CD14-positive monocyte (primary cell): ENCODE measurements around the gene FHIP1B. TPM values are rescaled to one million over a fixed set of nuclear protein-coding genes. Genes with fewer than 3 reads are reported as not detected.

Source experiments
- DNase-seq, 3 donors: peaks; one replicate each; pipeline ENCODE4 v3.0.0-alpha.2; 2011 to 2022
- H2AFZ ChIP-seq: 2 replicates; pipeline ENCODE4 v1.6.0; 2012; ENCODE audit warnings: mild to moderate bottlenecking, low read depth, low read length, inconsistent platforms; ENCODE audit not compliant: insufficient read depth, poor library complexity, severe bottlenecking
- H3K27ac ChIP-seq, 2 donors: 1 replicate in 1 of 2; 2 replicates in 1 of 2; pipeline ENCODE4 v1.5.1; 2012 to 2013; ENCODE audit warnings: low read length in 2 of 2, control low read depth in 1 of 2, inconsistent platforms in 1 of 2, low read depth in 1 of 2, mild to moderate bottlenecking in 1 of 2
- H3K27me3 ChIP-seq, 2 donors: one replicate each; pipeline versions ENCODE4 v1.6.0 to v1.6.1; 2011 to 2013; ENCODE audit warnings: low read length in 2 of 2; ENCODE audit not compliant: control insufficient read depth in 2 of 2, insufficient read depth in 2 of 2
- H3K36me3 ChIP-seq, 2 donors: replicated peaks in 1 of 2; 1 replicate in 1 of 2; 2 replicates in 1 of 2; pipeline versions ENCODE4 v1.5.1 to v1.6.1; 2012 to 2013; ENCODE audit warnings: low read length in 2 of 2, control low read depth in 1 of 2, inconsistent platforms in 1 of 2, mild to moderate bottlenecking in 1 of 2; ENCODE audit not compliant: insufficient read depth in 2 of 2, control insufficient read depth in 1 of 2
- H3K4me1 ChIP-seq, 2 donors: 1 replicate in 1 of 2; 2 replicates in 1 of 2; pipeline versions ENCODE4 v1.5.1 to v1.6.1; 2012 to 2013; ENCODE audit warnings: low read length in 2 of 2, control low read depth in 1 of 2, inconsistent platforms in 1 of 2, mild to moderate bottlenecking in 1 of 2, moderate library complexity in 1 of 2; ENCODE audit not compliant: insufficient read depth in 2 of 2, control insufficient read depth in 1 of 2
- H3K4me2 ChIP-seq: replicated peaks from 2 replicates; pipeline ENCODE3; 2012; ENCODE audit warnings: low read length, moderate library complexity, mild to moderate bottlenecking; ENCODE audit not compliant: poor library complexity, severe bottlenecking; ENCODE audit errors: extremely low read depth
- H3K4me3 ChIP-seq, 3 experiments: fragments of 200-600 bp in 1 of 3; sonication (generic) in 1 of 3; replicated peaks in 1 of 3; 1 replicate in 2 of 3; 2 replicates in 1 of 3; pipeline ENCODE4 v1.5.1; 2011 to 2013; ENCODE audit warnings: low read length in 3 of 3, mild to moderate bottlenecking in 3 of 3, control low read depth in 2 of 3, low read depth in 2 of 3, inconsistent platforms in 1 of 3, moderate library complexity in 1 of 3
- H3K79me2 ChIP-seq: 2 replicates; pipeline ENCODE4 v1.6.0; 2012; ENCODE audit warnings: mild to moderate bottlenecking, control low read depth, inconsistent platforms, low read length, moderate library complexity; ENCODE audit not compliant: insufficient read depth
- H3K9ac ChIP-seq: 2 replicates; pipeline ENCODE4 v1.6.0; 2017; ENCODE audit warnings: low read length, mild to moderate bottlenecking; ENCODE audit not compliant: insufficient read depth, poor library complexity, severe bottlenecking
- H3K9me3 ChIP-seq, 2 donors: replicated peaks in 1 of 2; 1 replicate in 1 of 2; 2 replicates in 1 of 2; pipeline versions ENCODE4 v1.5.1 to v1.6.1; 2012 to 2013; ENCODE audit warnings: low read length in 2 of 2, control low read depth in 1 of 2; ENCODE audit not compliant: control insufficient read depth in 1 of 2, insufficient read depth in 1 of 2
- H4K20me1 ChIP-seq: 2 replicates; pipeline ENCODE4 v1.6.0; 2012; ENCODE audit warnings: mild to moderate bottlenecking, low read length, control low read depth, moderate library complexity; ENCODE audit not compliant: insufficient read depth
- H3K27ac Mint-ChIP-seq, 7 donors: one replicate each; pipeline ENCODE4 v1.8.0; 2020; ENCODE audit warnings: mild to moderate bottlenecking in 7 of 7, mixed read lengths in 7 of 7, moderate library complexity in 6 of 7, inconsistent platforms in 2 of 7
- H3K27me3 Mint-ChIP-seq, 3 donors: one replicate each; pipeline ENCODE4 v1.8.0; 2021 to 2022; ENCODE audit warnings: low read depth in 3 of 3, mild to moderate bottlenecking in 3 of 3, mixed read lengths in 3 of 3, moderate library complexity in 3 of 3, inconsistent platforms in 1 of 3
- H3K36me3 Mint-ChIP-seq, 2 donors: one replicate each; pipeline ENCODE4 v1.8.0; 2020; ENCODE audit warnings: mixed read lengths in 2 of 2, inconsistent platforms in 1 of 2, mild to moderate bottlenecking in 1 of 2
- H3K4me1 Mint-ChIP-seq: one replicate; pipeline ENCODE4 v1.8.0; 2020; ENCODE audit warnings: mild to moderate bottlenecking, mixed read lengths
- H3K4me3 Mint-ChIP-seq, 2 donors: one replicate each; pipeline ENCODE4 v1.8.0; 2020; ENCODE audit warnings: mild to moderate bottlenecking in 2 of 2, mixed read lengths in 2 of 2, moderate library complexity in 1 of 2
- H3K9me3 Mint-ChIP-seq, 7 donors: one replicate each; pipeline ENCODE4 v1.8.0; 2020 to 2022; ENCODE audit warnings: mixed read lengths in 7 of 7, mild to moderate bottlenecking in 6 of 7, moderate library complexity in 6 of 7, inconsistent platforms in 2 of 7
- WGBS: methylation state at CpG from one replicate; pipeline ENCODE4 v1.1.5; 2013; ENCODE audit warnings: missing lambda C conversion rate; ENCODE audit not compliant: insufficient coverage; 5-methylcytosine and 5-hydroxymethylcytosine counted together
- intact Hi-C, 2 donors: fragments of 100-400 bp; cut with micrococcal nuclease; formaldehyde crosslinking; loops; one replicate each; pipeline versions ENCODE4 v1.15.0 to v1.15.1; 2023
- polyA plus RNA-seq, 3 donors: library from polyadenylated mRNA; depleted of rRNA in 1 of 3; unstranded in 2 of 3; stranded (reverse) in 1 of 3; fragments of 300-500 nt in 2 of 3; fragments of >200 nt in 1 of 3; fragmentation: Illumina TruSeq in 2 of 3; gene quantifications; 1 replicate in 2 of 3; 2 replicates in 1 of 3; pipeline ENCODE4 v1.2.3, GENCODE V29; 2012 to 2021
- TF ChIP-seq, protein P1 (sequence below): fragments of 200-600 bp; IDR thresholded peaks from one replicate; pipeline ENCODE4 v1.8.0; 2022; ENCODE audit warnings: antibody characterized with exemption, mild to moderate bottlenecking

FHIP1B gene
- polyA plus RNA-seq, 3 donors = 14.2 to 64.1 (median 18.9) TPM

DNA sequence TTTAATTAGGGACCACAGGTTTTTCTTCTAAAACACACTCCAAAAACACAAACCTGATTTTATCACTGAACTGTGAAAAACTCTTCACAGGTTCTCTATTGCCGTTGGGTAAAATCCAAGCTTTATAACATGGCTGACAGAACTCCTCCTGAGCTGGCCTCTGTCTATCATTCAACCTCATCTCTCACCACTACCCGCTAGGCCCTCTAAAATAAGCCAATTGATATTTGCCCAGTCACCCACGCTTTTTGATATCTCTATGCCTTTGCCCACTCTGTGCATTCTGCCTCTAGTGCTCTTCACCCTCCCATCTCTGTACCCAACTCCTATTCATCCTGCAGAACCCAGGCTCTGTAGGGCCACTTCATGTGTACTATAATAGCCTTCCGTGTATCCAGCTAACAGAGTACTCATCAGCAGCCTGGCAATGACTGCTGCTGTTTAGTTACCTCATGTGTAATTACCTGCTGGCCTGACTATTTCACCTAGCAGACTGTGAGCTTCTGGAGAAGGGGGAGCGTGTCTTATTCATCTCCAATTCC is 3.4 kb upstream of the FHIP1B start:
- peaks cover 38% of the 10 kb centered on the region for H3K4me1 Mint-ChIP-seq
- no peaks in the 10 kb centered on the region for H4K20me1 ChIP-seq
- H2AFZ ChIP-seq = no peak overlapping the region
- WGBS = 100% methylated on average over 3 of the region's 5 CpGs
- TF ChIP-seq, protein P1, sequence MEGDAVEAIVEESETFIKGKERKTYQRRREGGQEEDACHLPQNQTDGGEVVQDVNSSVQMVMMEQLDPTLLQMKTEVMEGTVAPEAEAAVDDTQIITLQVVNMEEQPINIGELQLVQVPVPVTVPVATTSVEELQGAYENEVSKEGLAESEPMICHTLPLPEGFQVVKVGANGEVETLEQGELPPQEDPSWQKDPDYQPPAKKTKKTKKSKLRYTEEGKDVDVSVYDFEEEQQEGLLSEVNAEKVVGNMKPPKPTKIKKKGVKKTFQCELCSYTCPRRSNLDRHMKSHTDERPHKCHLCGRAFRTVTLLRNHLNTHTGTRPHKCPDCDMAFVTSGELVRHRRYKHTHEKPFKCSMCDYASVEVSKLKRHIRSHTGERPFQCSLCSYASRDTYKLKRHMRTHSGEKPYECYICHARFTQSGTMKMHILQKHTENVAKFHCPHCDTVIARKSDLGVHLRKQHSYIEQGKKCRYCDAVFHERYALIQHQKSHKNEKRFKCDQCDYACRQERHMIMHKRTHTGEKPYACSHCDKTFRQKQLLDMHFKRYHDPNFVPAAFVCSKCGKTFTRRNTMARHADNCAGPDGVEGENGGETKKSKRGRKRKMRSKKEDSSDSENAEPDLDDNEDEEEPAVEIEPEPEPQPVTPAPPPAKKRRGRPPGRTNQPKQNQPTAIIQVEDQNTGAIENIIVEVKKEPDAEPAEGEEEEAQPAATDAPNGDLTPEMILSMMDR = no peak
- no peak overlapping the region for H3K27ac Mint-ChIP-seq
- peaks cover 0 to 3% (median 0%) of the 10 kb centered on the region in 3 donors for H3K27me3 Mint-ChIP-seq
- no peaks in the 10 kb centered on the region for H3K9me3 ChIP-seq
- H3K9ac ChIP-seq = no peak overlapping the region
- no peak overlapping the region for H3K4me3 Mint-ChIP-seq
- no peak overlapping the region for H3K4me2 ChIP-seq
- no peaks in the 10 kb centered on the region for H3K36me3 Mint-ChIP-seq
- intact Hi-C loops = loop anchor here (5.0 to 10.0 kb wide), 3 partner anchors 244 to 447 kb away; partner anchors contain the start of genes ARFIP2 (in 1 of the 2), MRPL17 (in 1 of the 2), TAF10 (in 1 of the 2) and TIMM10B (in 1 of the 2)
- no peak overlapping the region for H3K4me3 ChIP-seq
- DNase-seq = no peak
- no peaks in the 10 kb centered on the region for H3K27me3 ChIP-seq
- H3K4me1 ChIP-seq = peaks cover 40 to 59% of the 10 kb centered on the region in 2 donors
- no peaks in the 10 kb centered on the region for H3K9me3 Mint-ChIP-seq
- peaks cover 17% of the 10 kb centered on the region for H3K79me2 ChIP-seq
- no peak overlapping the region for H3K27ac ChIP-seq
- H3K36me3 ChIP-seq = no peaks in the 10 kb centered on the region

DNA sequence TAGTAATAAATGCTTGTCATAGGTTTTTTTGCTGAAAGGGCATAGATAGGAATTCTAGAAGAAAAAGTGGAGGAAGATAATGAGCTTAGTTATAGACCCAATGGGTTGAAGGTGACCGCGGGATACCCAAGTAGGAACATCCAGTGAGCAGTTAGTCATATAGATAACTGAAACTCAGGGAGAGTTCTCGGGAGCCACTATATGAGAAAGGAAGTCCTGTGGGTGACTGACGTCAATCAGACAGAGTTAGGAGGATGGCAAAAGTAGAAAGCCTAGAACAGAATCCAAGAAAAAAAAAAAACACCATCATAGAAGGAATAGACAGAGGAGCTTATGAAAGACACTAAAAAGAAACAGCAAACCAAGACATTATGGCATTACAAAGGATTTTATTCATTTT is 2.8 kb upstream of the FHIP1B start:
- Histone ChIP-seq H4K20me1 (no peaks in the 10 kb centered on the region), H3K4me2 (no peak overlapping the region), H3K9ac (no peak overlapping the region), H3K27ac (no peak overlapping the region), H3K4me3 (no peak overlapping the region), H2AFZ (no peak overlapping the region), H3K27me3 (no peaks in the 10 kb centered on the region), H3K36me3 (no peaks in the 10 kb centered on the region), H3K9me3 (no peaks in the 10 kb centered on the region), H3K79me2 (peaks cover 22% of the 10 kb centered on the region), H3K4me1 (peaks cover 41 to 65% of the 10 kb centered on the region in 2 donors)
- Mint-ChIP-seq H3K27ac (no peak overlapping the region), H3K4me3 (no peak overlapping the region), H3K9me3 (no peaks in the 10 kb centered on the region), H3K27me3 (peaks cover 0 to 3% (median 0%) of the 10 kb centered on the region in 3 donors), H3K36me3 (peaks cover 0 to 1% of the 10 kb centered on the region in 2 donors), H3K4me1 (peaks cover 42% of the 10 kb centered on the region)
- peak in 2 of 3 donors; percentile 29 to 64 for DNase-seq
- TF ChIP-seq, protein P1 = no peak
- 60% methylated on average over 2 of the region's 4 CpGs for WGBS
- intact Hi-C loops = loop anchor here (5.0 to 10.0 kb wide), 3 partner anchors 245 to 448 kb away; partner anchors contain the start of genes ARFIP2 (in 1 of the 2), MRPL17 (in 1 of the 2), TAF10 (in 1 of the 2) and TIMM10B (in 1 of the 2)
